NB4 (cell line): ENCODE measurements around the gene FAM120B.

Experiments
- POLR2A ChIP-seq: IDR thresholded peaks from 2 replicates; pipeline ENCODE4 v1.6.1; 2011; ENCODE audit warnings: mild to moderate bottlenecking; ENCODE audit not compliant: insufficient read length; ENCODE audit errors: extremely low read depth
- TF ChIP-seq, protein P1 (sequence below): IDR thresholded peaks from one replicate; pipeline ENCODE4 v1.5.1; 2012; ENCODE audit warnings: low read depth, low read length

DNA sequence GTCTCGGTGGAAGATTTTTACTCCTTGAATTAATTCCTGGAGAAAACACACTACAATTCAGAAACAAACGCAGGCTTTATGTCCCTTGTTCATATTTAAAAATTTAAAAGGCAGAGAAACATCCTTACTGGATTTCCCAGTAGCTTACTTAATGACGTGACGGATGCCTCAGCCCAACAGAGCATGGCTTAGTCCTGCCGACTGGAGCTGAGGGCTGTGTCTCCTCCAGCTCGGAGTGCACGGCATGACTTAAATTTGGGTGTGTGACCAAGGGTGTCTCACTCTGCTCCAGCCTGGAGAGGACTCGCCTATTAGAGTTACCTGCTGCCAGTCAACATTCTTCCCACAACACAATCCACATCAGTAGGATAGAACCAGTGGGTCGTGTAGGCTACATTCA, 139.4 kb downstream of the FAM120B start:
- no peak for TF ChIP-seq POLR2A
- TF ChIP-seq, protein P1, sequence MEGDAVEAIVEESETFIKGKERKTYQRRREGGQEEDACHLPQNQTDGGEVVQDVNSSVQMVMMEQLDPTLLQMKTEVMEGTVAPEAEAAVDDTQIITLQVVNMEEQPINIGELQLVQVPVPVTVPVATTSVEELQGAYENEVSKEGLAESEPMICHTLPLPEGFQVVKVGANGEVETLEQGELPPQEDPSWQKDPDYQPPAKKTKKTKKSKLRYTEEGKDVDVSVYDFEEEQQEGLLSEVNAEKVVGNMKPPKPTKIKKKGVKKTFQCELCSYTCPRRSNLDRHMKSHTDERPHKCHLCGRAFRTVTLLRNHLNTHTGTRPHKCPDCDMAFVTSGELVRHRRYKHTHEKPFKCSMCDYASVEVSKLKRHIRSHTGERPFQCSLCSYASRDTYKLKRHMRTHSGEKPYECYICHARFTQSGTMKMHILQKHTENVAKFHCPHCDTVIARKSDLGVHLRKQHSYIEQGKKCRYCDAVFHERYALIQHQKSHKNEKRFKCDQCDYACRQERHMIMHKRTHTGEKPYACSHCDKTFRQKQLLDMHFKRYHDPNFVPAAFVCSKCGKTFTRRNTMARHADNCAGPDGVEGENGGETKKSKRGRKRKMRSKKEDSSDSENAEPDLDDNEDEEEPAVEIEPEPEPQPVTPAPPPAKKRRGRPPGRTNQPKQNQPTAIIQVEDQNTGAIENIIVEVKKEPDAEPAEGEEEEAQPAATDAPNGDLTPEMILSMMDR = no peak
